ENCODE measurements around the gene SFMBT1. TPM values are rescaled to one million over a fixed set of nuclear protein-coding genes. Genes with fewer than 3 reads are reported as not detected.
"Not testable (repeated sequence)": the region's sequence is repeated elsewhere in the genome, so short reads cannot be mapped to it uniquely, and the experiment has no call there.

SFMBT1 gene
- polyA plus RNA-seq, 1 of the 3 experiments (the other 2 are of a cell fraction): 0.72 TPM

DNA sequence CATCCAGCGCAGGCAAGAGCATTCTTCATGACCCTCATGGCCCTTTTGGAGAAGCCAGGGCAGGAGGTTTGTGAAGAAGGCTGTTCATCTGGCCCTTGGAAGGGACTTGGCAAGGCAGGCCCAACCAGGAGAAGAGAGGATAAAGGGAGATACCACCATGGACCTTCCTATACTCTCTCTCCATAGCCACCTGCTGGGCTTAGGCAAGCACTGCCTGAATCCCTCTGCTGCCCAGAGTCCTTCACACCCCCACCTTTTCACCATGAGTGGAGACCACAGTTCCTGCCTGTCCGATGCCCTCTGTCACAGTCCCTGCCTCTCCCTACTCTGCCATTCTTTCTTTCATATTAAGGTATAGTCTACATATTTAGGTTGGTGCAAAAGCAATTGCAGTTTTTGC lies 10.6 kb upstream of the SFMBT1 start:
- H3K79me2 ChIP-seq (ENCODE audit: insufficient read depth): no peaks in the 10 kb centered on the region
- WGBS (ENCODE audit: low lambda C conversion rate): 89% methylated on average over 2 of the region's 2 CpGs
- no peaks in the 10 kb centered on the region for H3K27me3 ChIP-seq (ENCODE audit: insufficient read depth)
- no peak overlapping the region for H3K9ac ChIP-seq
- no peaks in the 10 kb centered on the region for H3K36me3 ChIP-seq (replicated peaks in 1 of 2; ENCODE audit: control insufficient read depth in 1 of 2, insufficient read depth in 2 of 2, low read length in 1 of 2)
- H3F3A ChIP-seq (replicated peaks; ENCODE audit: insufficient read depth): no peaks in the 10 kb centered on the region
- H3K4me1 ChIP-seq (ENCODE audit: control insufficient read depth in 1 of 2, insufficient read depth in 2 of 2, low read depth in 1 of 2, low read length in 1 of 2): no peaks in the 10 kb centered on the region
- TF ChIP-seq YY1 (IDR thresholded peaks at IDR 0.05; ENCODE audit: low read depth) (no peak), ELF1 (IDR thresholded peaks at IDR 0.05) (no peak), RAD21 (IDR thresholded peaks at IDR 0.05; ENCODE audit: low read length) (peak; percentile 30; the same call in 1 of the 2 replicates), MXI1 (IDR thresholded peaks at IDR 0.05; ENCODE audit: low read depth, low read length) (no peak), SMC3 (IDR thresholded peaks at IDR 0.05; ENCODE audit: low read depth, low read length) (0 out of 2 replicates have a peak, but pooled peaks have one; percentile 4), NFIC (IDR thresholded peaks at IDR 0.05; ENCODE audit: borderline replicate concordance) (no peak)
- TF ChIP-seq, protein P1, sequence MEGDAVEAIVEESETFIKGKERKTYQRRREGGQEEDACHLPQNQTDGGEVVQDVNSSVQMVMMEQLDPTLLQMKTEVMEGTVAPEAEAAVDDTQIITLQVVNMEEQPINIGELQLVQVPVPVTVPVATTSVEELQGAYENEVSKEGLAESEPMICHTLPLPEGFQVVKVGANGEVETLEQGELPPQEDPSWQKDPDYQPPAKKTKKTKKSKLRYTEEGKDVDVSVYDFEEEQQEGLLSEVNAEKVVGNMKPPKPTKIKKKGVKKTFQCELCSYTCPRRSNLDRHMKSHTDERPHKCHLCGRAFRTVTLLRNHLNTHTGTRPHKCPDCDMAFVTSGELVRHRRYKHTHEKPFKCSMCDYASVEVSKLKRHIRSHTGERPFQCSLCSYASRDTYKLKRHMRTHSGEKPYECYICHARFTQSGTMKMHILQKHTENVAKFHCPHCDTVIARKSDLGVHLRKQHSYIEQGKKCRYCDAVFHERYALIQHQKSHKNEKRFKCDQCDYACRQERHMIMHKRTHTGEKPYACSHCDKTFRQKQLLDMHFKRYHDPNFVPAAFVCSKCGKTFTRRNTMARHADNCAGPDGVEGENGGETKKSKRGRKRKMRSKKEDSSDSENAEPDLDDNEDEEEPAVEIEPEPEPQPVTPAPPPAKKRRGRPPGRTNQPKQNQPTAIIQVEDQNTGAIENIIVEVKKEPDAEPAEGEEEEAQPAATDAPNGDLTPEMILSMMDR (IDR thresholded peaks at IDR 0.05): peak; percentile 43
- TF ChIP-seq, protein P2, sequence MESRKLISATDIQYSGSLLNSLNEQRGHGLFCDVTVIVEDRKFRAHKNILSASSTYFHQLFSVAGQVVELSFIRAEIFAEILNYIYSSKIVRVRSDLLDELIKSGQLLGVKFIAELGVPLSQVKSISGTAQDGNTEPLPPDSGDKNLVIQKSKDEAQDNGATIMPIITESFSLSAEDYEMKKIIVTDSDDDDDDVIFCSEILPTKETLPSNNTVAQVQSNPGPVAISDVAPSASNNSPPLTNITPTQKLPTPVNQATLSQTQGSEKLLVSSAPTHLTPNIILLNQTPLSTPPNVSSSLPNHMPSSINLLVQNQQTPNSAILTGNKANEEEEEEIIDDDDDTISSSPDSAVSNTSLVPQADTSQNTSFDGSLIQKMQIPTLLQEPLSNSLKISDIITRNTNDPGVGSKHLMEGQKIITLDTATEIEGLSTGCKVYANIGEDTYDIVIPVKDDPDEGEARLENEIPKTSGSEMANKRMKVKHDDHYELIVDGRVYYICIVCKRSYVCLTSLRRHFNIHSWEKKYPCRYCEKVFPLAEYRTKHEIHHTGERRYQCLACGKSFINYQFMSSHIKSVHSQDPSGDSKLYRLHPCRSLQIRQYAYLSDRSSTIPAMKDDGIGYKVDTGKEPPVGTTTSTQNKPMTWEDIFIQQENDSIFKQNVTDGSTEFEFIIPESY (IDR thresholded peaks at IDR 0.05; ENCODE audit: borderline replicate concordance, low read depth): no peak
- peak; percentile 48 for DNase-seq
- H3K9me2 ChIP-seq: no peaks in the 10 kb centered on the region
- H3K27ac ChIP-seq (ENCODE audit: low read depth in 2 of 2, low read length in 1 of 2): no peak overlapping the region
- no peak overlapping the region for H2AFZ ChIP-seq (ENCODE audit: low read depth)
- CTCF ChIA-PET: interaction anchor here (0.6 to 2.3 kb wide), 3 partner anchors 10 to 207 kb away, joined by 3 to 11 read pairs (median 5); partner anchors contain the start of gene SFMBT1
- H3K4me3 ChIP-seq (ENCODE audit: low read depth in 2 of 2, low read length in 1 of 2): no peak overlapping the region
- POLR2A ChIA-PET: no interaction called here
- no peaks in the 10 kb centered on the region for H4K20me1 ChIP-seq (ENCODE audit: insufficient read depth)
- H3K9me3 ChIP-seq: no peaks in the 10 kb centered on the region
- H3K4me2 ChIP-seq: no peak overlapping the region

DNA sequence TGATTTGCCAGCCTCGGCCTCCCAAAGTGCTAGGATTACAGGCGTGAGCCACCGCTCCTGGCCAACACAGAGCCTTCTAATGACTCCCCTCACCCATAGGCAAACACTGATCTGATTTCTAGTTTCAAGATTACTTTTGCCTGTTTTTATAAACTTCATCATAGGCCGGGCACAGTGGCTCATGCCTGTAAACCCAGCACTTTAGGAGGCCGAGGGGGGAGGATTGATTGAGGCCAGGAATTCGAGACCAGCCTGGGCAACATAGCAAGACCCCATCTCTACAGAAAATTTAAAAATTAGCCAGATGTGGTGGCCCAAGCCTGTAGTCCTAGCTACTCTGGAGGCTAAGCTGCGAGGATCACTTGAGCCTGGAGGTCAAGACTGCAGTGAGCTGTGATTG lies 8.4 kb upstream of the SFMBT1 start:
- H3K36me3 ChIP-seq (replicated peaks in 1 of 2; ENCODE audit: control insufficient read depth in 1 of 2, insufficient read depth in 2 of 2, low read length in 1 of 2); POLR2A ChIA-PET; H3F3A ChIP-seq (replicated peaks; ENCODE audit: insufficient read depth); H3K4me3 ChIP-seq (ENCODE audit: low read depth in 2 of 2, low read length in 1 of 2); H3K27me3 ChIP-seq (ENCODE audit: insufficient read depth); H3K9me3 ChIP-seq; H3K4me2 ChIP-seq; H3K27ac ChIP-seq (ENCODE audit: low read depth in 2 of 2, low read length in 1 of 2); H3K4me1 ChIP-seq (ENCODE audit: control insufficient read depth in 1 of 2, insufficient read depth in 2 of 2, low read depth in 1 of 2, low read length in 1 of 2); H3K9ac ChIP-seq; CTCF ChIA-PET; DNase-seq; H2AFZ ChIP-seq (ENCODE audit: low read depth); H3K79me2 ChIP-seq (ENCODE audit: insufficient read depth); H3K9me2 ChIP-seq; H4K20me1 ChIP-seq (ENCODE audit: insufficient read depth): not testable (repeated sequence)
- WGBS (ENCODE audit: low lambda C conversion rate): 78% methylated on average over 6 of the region's 7 CpGs

DNA sequence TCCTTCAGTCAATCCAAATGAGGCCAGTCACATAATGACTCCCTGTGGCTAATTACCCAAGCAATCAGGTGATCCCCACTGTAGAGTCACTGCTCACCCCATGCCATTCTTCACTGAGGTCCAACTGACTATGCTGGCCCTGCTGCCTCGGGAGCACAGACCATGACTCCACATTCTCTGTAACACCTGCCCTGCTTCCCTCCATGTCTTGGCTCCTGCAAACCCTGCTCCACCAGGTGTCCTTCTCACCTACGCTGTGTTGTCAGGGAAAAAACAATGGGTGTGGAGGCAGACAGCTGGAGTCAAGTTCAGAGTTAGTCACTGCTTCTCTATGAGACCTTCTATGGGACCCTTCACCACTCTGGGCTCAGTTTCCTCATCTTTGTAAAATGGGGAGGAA lies 6.1 kb upstream of the SFMBT1 start:
- Histone ChIP-seq H3K4me3 (ENCODE audit: low read depth in 2 of 2, low read length in 1 of 2) (no peak overlapping the region), H4K20me1 (ENCODE audit: insufficient read depth) (no peaks in the 10 kb centered on the region), H3K27me3 (ENCODE audit: insufficient read depth) (no peaks in the 10 kb centered on the region), H3K4me2 (no peak overlapping the region), H3K36me3 (replicated peaks in 1 of 2; ENCODE audit: control insufficient read depth in 1 of 2, insufficient read depth in 2 of 2, low read length in 1 of 2) (no peaks in the 10 kb centered on the region), H2AFZ (ENCODE audit: low read depth) (no peak overlapping the region), H3K4me1 (ENCODE audit: control insufficient read depth in 1 of 2, insufficient read depth in 2 of 2, low read depth in 1 of 2, low read length in 1 of 2) (no peaks in the 10 kb centered on the region; a peak in 1 of 4 replicates), H3K9me2 (no peaks in the 10 kb centered on the region), H3K79me2 (ENCODE audit: insufficient read depth) (no peaks in the 10 kb centered on the region), H3K27ac (ENCODE audit: low read depth in 2 of 2, low read length in 1 of 2) (no peak overlapping the region), H3K9me3 (no peaks in the 10 kb centered on the region), H3K9ac (no peak overlapping the region), H3F3A (replicated peaks; ENCODE audit: insufficient read depth) (peaks cover 11% of the 10 kb centered on the region)
- WGBS (ENCODE audit: low lambda C conversion rate): 87% methylated on average over 2 of the region's 2 CpGs
- CTCF ChIA-PET: interaction anchor here (0.9 kb wide), 1 partner anchor 201 kb away, joined by 3 read pairs; no protein-coding TSS in a partner anchor
- POLR2A ChIA-PET: no interaction called here
- no peak for DNase-seq
- TF ChIP-seq, protein P3, sequence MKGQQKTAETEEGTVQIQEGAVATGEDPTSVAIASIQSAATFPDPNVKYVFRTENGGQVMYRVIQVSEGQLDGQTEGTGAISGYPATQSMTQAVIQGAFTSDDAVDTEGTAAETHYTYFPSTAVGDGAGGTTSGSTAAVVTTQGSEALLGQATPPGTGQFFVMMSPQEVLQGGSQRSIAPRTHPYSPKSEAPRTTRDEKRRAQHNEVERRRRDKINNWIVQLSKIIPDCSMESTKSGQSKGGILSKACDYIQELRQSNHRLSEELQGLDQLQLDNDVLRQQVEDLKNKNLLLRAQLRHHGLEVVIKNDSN (IDR thresholded peaks at IDR 0.05; ENCODE audit: borderline replicate concordance, low read depth): no peak
- TF ChIP-seq FOSL2 (IDR thresholded peaks at IDR 0.05; ENCODE audit: borderline replicate concordance, low read depth) (no peak), JUND (IDR thresholded peaks at IDR 0.05) (no peak), GABPA (IDR thresholded peaks at IDR 0.05; ENCODE audit: low read depth) (no peak), EP300 (IDR thresholded peaks at IDR 0.05; ENCODE audit: borderline replicate concordance in 1 of 2, low read depth in 1 of 2, low read length in 1 of 2) (no peak)
- TF ChIP-seq, protein P1 (IDR thresholded peaks at IDR 0.05): no peak
- TF ChIP-seq, protein P2 (IDR thresholded peaks at IDR 0.05; ENCODE audit: borderline replicate concordance, low read depth): no peak
